Mammary epithelial cell (primary cell): Measurements from ENCODE around the gene NUP160.
"Not testable (repeated sequence)": the region's sequence is repeated elsewhere in the genome, so short reads cannot be mapped to it uniquely, and the experiment has no call there.

ENCODE experiments used
- EZH2 ChIP-seq: IDR thresholded peaks from 2 replicates; pipeline ENCODE4 v1.6.1; 2012; ENCODE audit warnings: low read length, inconsistent platforms, borderline replicate concordance
- TF ChIP-seq, protein P1 (sequence below), 2 donors: IDR thresholded peaks in 1 of 2; conservative IDR thresholded peaks in 1 of 2; 2 replicates each; pipeline ENCODE4 v1.5.1; 2011 to 2012; ENCODE audit warnings: inconsistent platforms in 2 of 2, low read length in 2 of 2, mild to moderate bottlenecking in 2 of 2, control low read depth in 1 of 2, low read depth in 1 of 2; ENCODE audit not compliant: insufficient read depth in 1 of 2; ENCODE audit errors: extremely low read depth in 1 of 2

GRCh38 chr11:47737817-47738216, 110.3 kb downstream of the NUP160 start:
- TF ChIP-seq, protein P1, sequence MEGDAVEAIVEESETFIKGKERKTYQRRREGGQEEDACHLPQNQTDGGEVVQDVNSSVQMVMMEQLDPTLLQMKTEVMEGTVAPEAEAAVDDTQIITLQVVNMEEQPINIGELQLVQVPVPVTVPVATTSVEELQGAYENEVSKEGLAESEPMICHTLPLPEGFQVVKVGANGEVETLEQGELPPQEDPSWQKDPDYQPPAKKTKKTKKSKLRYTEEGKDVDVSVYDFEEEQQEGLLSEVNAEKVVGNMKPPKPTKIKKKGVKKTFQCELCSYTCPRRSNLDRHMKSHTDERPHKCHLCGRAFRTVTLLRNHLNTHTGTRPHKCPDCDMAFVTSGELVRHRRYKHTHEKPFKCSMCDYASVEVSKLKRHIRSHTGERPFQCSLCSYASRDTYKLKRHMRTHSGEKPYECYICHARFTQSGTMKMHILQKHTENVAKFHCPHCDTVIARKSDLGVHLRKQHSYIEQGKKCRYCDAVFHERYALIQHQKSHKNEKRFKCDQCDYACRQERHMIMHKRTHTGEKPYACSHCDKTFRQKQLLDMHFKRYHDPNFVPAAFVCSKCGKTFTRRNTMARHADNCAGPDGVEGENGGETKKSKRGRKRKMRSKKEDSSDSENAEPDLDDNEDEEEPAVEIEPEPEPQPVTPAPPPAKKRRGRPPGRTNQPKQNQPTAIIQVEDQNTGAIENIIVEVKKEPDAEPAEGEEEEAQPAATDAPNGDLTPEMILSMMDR (conservative IDR thresholded peaks at IDR 0.05 in 1 of 2, IDR thresholded peaks at IDR 0.05 in 1 of 2; ENCODE audit: extremely low read depth in 1 of 2, insufficient read depth in 1 of 2, low read depth in 1 of 2, low read length in 2 of 2), result not testable (repeated sequence)
- not testable (repeated sequence) for TF ChIP-seq EZH2
